Measurements from ENCODE around the gene DEPDC5.

DEPDC5 gene

DNA sequence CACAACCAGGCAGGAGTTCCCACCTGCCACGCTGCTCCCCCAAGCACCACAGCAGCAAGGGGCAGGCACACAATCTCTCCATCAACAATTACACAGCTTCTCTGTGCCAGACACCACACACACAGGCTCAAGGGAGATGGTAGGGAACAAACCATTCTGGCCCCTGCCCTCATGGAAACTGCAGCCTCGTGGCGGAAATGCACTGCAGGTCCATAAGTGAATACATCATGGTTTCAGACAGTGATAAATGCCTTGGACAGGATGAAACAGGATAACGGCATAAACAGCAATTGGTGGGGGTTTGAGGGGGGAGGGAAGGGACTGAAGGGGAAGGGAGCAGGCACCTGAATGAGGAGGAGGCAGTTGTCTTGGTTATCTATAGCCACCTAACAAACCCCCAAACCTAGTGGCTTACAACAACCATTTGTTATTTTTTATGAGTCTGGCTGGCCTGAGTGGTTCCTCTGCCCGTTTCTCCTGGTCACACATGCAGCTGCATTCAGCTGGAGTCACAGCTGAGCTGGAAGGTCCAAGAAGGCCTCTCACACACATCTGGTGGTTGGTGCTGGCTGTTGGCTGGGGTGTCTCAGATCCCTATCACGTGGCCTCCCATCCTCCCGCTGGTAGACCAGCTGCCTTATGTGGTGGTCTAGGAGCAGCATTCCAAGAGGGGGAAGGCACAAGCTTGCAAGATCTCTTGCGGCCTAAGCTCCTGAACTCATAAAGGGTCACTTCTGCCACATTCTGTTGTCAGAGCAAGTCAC is 175.5 kb downstream of the DEPDC5 start:
- no peak for DNase-seq

DNA sequence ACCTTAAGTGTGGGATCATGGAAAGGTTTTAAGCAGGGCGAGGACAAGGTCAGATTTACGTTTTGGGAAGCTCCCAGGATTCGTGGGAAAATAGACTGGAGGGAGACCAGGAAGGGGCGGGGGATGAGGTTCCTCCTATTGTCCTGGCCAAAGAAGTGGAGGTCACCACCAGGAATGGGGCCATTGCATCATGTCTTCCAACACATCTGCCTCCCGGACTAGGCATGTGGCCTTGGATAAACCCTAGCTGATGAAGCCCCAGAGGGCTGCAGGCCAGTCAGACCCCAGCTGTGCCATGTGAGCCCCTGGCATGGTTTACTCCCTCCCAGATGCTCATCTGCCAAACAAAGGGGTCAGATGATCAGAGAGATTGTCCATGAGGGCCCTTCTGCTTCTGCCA is 179.0 kb downstream of the DEPDC5 start:
- DNase-seq, result no peak

DNA sequence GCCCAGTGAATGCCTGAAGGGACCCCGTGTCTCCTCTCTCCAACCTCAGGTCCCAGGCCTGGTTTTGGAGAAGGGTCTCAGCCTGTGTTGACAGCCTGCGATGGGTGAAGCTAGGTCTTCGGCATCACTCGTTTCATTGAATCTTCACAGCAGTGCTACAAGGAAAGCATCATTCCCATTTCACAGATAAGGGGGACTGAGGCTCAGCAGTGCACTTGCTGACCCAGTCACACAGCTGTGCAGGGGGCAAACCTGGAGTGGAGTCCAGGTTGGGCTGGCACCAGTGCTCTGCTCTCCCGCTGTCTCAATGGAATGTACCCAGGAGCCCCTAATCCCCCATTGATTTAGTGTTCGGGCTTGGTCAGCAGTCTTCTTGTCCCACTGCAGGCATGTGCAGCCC is 179.6 kb downstream of the DEPDC5 start:
- DNase-seq, result no peak

GRCh38 chr22:31933816-31934482 is 180.1 kb downstream of the DEPDC5 start:
- no peak for DNase-seq

GRCh38 chr22:31935961-31936635 is 182.3 kb downstream of the DEPDC5 start:
- no peak for DNase-seq

DNA sequence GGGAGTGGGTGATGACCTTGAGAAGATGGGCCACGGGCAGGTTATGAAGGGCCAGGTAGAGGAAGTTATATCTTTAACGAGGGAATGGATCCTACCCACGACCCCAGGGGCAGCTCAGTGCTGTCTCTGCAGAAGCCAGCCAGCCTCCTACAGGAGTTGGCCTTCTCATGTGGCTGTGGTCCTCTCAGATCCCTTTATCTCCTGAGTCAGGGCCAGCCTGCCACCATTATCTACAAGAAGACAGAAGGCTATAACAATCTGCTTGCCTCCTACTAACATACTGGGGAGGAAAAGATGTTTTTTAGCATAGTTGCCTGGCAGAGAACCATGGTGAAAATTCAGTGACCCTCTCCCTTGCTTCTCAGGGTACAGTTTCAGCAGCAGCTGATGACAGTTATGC is 183.5 kb downstream of the DEPDC5 start:
- DNase-seq, result no peak

DNA sequence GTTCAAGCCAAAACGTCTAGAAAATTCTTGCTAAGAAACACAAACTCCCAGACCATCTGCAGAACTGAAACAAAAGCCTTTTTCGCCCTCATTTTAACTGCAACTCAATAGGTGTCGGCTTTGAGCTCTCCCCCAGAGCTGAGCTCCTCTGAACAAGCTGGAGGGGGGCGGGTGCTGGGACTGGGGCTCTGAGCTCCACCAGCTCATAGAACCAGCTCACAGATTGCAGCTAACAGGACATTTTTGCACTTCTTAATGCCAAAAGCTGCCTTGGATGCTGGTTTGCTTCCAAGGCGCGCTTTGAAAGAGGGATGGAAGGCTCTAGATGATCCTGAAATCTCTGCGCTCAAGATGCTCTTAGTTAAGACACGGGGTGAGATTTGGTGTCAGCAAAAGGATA is 184.5 kb downstream of the DEPDC5 start:
- no peak for DNase-seq

- no peak for DNase-seq
Measured at GRCh38 chr22:31940506-31940905, 186.7 kb downstream of the DEPDC5 start.

- DNase-seq, result no peak
Measured at GRCh38 chr22:31942091-31942490, 188.3 kb downstream of the DEPDC5 start.

GRCh38 chr22:31943206-31943977 is 189.6 kb downstream of the DEPDC5 start:
- DNase-seq, result no peak

DNA sequence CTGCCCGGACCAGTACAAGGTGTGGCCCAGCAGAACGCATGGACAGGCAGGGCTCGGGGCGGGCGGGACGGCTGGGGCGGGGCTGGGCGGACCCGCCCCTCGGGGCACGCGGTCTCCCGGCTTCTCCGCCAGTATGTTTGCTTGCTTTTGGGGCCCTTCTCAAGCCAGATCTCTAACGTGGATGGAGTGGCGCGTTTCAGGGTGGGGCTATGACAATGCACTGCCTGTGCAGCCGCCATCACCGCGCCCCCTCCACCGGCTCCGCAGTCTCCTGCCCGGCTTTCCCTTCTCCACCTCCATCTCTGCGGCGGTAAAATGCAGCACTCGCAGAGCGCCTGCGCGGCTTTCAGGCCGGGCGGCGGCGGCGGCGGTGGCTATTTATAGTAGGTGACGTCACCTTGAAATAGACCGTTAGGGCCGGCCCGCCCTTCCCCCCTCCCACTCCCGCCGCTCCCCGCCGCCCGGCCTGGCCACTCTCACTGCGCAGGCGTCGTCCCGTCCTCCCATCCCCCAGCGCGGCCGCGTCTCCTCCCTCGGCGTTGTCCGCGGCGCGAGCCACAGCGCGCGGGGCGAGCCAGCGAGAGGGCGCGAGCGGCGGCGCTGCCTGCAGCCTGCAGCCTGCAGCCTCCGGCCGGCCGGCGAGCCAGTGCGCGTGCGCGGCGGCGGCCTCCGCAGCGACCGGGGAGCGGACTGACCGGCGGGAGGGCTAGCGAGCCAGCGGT is 190.3 kb downstream of the DEPDC5 start, which contains the start of gene YWHAH:
YWHAH (plus strand) TSS at position 558 of the 722 bp plus-strand sequence. CDS start 199 bp downstream, outside the sequence.
- DNase-seq, result peak; percentile 97

DNA sequence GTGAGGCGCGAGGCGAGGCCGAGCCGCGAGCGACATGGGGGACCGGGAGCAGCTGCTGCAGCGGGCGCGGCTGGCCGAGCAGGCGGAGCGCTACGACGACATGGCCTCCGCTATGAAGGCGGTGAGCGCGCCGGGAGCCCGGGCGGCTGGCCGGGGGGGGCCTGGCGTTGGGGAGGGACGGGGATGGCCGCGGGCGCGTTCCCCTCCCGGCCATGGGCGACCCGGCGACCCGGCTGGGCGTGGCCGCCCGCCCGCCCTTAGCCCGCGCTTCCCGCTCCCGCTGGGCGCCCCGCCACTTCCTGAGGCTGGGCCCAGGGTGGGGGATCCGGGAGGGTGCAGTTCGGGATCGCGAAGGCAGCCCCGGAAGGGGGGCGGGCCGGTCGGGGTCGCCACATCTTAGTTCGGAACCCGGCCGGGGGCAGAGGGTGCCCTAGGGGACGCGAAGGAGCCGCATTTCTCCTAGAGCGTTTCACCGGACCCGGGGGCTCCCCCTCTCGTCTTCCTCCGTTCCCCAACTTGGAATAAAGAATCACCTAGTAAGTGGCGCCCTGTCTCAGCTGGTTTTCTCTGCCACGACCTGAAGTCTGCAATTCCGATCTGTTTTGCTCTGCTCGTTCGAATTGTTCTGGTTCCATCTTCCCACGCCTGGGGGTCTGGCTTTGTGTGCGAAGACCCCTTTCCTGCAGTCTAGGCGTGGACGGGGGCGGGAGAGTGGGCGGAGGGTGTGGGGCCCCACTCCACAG is 191.1 kb downstream of the DEPDC5 start:
- DNase-seq, result no peak

GRCh38 chr22:31945443-31945855 is 191.6 kb downstream of the DEPDC5 start:
- DNase-seq, result no peak

GRCh38 chr22:31945971-31946680 is 192.3 kb downstream of the DEPDC5 start:
- DNase-seq, result no peak

GRCh38 chr22:31947296-31947695 is 193.5 kb downstream of the DEPDC5 start:
- DNase-seq, result no peak

DNA sequence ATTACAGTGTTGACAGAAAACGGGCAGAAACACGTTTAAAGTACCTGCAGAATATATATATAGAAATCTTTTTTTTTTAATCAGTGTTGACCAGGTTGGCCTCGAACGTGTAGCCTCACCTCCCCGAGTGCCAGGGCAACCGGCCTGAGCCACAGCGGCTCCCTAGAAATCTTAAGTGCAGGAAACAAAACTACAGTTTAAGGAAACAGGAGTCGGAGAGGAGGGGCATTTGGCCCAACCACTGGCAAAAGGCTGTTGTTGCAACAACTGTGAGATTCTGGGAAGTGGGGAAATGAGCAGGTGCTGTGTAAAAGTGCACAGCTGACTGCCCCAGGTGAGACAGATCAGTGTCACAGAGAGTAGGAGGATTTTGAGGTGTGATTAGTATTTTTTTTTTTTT is 194.2 kb downstream of the DEPDC5 start:
- DNase-seq, result no peak

DNA sequence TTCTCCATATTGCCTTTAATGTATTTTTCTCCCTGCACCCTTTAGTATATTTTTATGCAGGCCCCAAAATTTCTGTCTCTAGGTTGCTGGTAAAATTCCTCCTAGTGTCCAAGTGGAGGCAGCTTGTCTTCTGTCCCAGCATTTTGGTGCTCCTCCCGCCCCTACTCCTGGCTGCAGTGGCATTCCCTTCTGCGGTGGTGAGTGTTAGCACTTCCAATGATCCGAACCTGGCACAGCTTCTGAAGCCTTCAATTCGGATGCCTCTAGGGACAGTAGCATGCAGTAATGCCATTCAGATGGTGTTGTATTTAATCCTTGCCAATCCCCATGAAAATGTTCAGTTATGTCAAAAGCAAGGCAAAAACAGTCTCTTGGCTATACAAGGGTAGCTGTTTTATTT is 196.4 kb downstream of the DEPDC5 start:
- no peak for DNase-seq

DNA sequence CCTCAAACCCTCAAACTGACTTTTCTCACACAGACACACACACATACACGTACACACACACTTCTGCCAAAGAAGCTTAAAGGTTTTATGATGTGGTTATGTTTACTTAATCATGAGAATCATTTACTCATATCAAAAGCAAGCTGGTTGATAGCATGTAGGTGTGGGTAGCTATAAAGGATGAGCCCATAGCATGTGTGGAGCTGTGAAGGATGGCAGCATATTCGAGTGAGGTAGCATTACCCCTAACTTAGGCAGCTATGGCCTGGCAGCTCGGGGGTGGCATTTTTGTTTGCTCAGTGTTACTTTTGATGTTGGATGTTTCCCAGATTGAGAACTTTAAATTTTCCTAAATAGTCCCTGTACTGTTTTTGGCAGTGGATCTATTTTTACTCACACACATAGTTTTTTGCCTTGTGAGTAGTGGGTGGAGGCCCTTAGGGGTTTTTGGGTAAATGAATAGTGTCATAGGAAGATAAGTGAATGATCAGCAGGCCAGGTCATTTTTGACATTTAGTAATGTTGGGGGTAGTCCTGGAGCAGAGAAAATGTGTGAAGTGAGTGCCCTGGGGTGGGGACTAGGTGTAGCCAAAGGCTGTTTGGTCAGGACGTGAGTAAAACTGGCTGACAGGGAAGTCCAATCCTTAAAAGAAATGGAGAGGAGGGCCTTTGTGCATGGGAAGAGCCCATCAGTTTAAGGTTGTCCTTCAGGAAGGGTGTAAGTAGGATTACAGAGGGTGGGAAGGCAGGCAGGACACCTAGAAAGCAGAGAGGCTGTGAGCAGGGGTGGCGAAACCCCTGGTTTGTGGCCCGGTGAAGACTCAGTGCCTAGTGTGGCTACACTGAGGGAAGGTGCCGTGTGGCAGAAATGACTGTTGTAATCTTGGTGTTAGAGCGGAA is 197.6 kb downstream of the DEPDC5 start:
- no peak for DNase-seq

DNA sequence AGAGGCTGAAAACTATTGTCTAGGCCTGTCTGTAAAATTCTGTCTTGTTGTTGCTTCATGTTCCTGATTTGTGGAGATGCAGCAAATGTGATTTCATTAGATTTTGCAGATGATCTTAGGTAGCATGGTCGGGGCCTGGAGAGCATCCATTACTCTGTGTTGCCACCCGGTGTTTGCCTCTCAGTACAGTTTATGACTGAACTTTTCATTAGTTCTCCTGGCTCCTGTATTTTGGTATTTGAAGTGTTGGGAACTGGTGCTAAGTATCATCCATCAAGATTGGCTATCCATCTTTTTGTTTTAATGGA is 198.2 kb downstream of the DEPDC5 start:
- no peak for DNase-seq

DNA sequence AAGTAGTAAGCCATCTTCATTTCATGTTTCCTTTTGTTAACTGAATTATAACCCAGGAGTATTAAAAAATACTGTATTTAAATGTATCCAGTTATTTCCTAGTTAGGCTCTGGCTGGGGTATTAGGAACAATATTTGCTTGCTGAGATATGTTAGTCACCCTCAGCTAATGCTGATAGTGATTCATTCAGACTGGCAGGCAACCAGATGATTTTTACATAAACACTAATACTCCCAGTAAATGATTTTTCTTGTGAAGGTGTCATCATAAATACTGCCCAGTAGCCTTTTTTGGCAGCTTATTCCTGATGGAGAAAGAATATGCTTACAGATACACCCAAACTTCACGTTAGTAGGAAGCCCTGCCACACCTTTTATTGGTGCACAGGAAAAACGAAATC is 198.7 kb downstream of the DEPDC5 start:
- DNase-seq, result no peak

Data from midbrain (tissue), 1 donor.